Ammon's horn (tissue), 1 donor: ENCODE results near the gene TIGAR.

Experiments
- DNase-seq: peaks from one replicate; pipeline ENCODE4 v3.0.0-alpha.2; 2016; ENCODE audit warnings: low spot score

TIGAR gene

GRCh38 chr12:4379405-4379804 is 58.4 kb downstream of the TIGAR start, which contains the start of gene FGF23:
Gene FGF23 (minus strand): TSS chr12:4379712. CDS start chr12:4379582, 130 bp downstream.
- no peak for DNase-seq

GRCh38 chr12:4380332-4380731 is 59.3 kb downstream of the TIGAR start:
- DNase-seq = no peak

DNA sequence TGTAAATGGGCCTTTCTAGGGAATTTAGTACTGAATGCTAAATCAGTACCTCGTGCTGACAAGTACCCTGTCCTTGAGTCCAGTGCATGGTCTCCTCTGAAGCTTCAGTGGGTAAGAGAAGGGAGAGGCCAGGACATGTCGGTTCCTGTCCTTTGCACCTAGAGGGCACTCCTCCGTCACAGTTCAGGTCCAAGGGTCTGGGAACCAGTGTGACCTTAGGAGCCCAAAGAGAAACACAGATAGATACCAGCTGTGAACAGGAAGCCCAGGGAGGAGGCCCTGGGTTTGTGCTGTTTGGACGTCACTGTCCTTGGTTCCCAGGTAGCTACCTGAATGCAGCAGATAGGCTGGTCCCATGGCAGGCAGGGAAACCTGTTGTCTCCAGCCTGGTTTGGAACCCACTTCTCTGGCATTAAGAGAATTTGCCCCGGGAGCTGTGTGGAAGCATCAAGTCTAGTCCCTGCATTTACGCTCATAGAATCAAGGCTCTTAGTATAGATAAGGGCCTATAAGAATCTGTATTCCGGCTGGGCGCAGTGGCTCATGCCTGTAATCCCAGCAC is 62.4 kb downstream of the TIGAR start:
- no peak for DNase-seq

DNA sequence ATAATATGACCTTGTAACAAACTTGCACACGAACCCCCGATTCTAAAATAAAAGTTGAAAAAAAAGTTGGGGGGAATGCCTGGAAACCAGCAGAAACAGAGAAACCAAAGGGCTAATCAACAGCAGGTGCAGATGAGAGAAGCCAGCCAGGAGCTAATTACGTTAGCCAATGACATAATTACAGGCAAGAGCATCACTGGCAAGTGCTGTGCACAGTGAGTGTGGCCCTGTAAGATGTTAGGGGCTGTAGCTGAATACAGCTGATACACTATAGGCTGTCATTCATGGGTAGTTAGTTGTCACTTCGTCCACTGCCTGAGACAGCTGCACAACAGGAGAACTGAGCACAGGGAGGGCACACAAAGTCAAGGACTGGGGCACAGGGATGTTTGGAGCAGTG is 65.8 kb downstream of the TIGAR start:
- DNase-seq = no peak

- no peak for DNase-seq
Observed at GRCh38 chr12:4387607-4388006, 66.6 kb downstream of the TIGAR start.

- DNase-seq = no peak
Observed at GRCh38 chr12:4388032-4388431, 67.0 kb downstream of the TIGAR start.

DNA sequence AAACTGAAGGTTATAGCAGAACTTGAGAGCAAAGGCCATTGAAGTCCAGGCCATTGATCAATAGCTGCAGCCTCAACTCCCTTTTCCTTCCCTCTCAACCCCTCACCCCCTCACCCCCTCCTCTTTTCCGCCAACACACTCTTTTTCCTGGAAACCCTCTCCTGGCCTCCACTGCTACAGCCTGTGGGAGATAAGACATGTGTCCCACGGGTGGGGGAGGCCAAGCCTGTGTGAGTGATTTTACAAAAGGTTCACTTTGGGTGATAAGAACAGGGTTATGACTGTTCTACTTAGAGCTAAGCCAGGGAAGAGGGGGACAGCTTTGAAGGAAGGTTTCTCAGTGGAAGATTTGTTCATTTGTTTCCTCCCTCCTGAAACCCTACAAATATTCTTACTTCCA is 67.6 kb downstream of the TIGAR start:
- no peak for DNase-seq

DNA sequence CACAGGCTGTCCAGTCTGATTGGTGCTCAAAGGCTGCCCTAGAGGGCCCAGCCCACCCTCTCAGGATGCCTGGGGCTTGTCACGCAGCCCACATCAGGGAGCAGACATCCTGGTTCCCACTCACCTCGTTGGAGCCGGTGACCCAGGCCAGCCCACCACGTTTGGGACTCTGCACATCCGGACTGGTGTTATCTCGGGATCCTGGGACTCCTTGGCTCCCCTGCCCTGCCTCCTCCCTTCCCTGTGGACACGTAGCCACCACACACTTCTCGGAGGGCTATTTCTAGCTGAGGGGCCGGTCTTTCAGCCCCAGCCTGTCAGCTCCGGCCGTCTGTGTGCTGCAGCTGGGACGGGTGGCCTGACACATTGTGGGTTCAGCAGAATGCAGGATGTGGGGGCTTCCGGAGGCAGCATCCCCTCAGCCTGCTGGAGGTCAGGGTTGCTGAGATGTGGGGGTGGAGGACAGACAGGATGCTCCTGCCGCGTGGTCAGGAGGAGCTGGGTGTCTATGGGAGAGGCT is 71.3 kb downstream of the TIGAR start:
- no peak for DNase-seq

DNA sequence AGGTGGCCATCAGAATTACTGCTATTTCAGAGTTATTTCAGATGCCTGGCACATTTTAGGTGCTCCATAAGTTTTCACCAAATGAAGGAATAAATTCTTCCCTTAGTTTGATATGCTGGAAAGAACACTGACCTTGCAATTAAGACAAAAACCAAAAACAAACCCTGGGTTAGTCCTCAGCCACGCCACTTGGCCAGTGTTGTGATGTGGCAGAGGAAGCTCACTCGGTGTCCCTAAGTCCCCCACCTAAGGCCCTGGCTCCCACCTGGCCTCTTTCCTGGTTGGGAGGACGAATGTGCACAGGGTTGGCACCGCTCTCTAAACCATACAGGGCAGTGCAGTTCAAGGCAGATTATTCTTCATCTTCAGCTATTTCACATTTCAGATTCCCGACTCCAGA is 72.2 kb downstream of the TIGAR start:
- no peak for DNase-seq

GRCh38 chr12:4395818-4396217 is 74.8 kb downstream of the TIGAR start:
- no peak for DNase-seq

- DNase-seq = no peak
Observed at GRCh38 chr12:4401117-4401516, 80.1 kb downstream of the TIGAR start.

- no peak for DNase-seq
Observed at GRCh38 chr12:4402996-4403395, 82.0 kb downstream of the TIGAR start.
